ENCODE results near the gene DCLK3. TPM values are rescaled to one million over a fixed set of nuclear protein-coding genes. Genes with fewer than 3 reads are reported as not detected.

The DCLK3 gene
- total RNA-seq, 1 experiment from 2014 or later, result 1.4 TPM

- H3K23ac ChIP-seq (ENCODE audit: insufficient read length, low read depth, low read length), result no peak overlapping the region
- H3K27me3 Mint-ChIP-seq (ENCODE audit: low read depth), result no peaks in the 10 kb centered on the region
- no peaks in the 10 kb centered on the region for H3K27me3 ChIP-seq (ENCODE audit: insufficient read depth, low read length)
- no peak overlapping the region for H2BK120ac ChIP-seq (ENCODE audit: low read depth, low read length, poor library complexity, severe bottlenecking)
- no peaks in the 10 kb centered on the region for H3K23me2 ChIP-seq (ENCODE audit: insufficient read length, low read depth, low read length, poor library complexity, severe bottlenecking)
- no peaks in the 10 kb centered on the region for H3K9me3 ChIP-seq (ENCODE audit: control insufficient read depth, low read depth, low read length)
- no peak overlapping the region for H3K27ac ChIP-seq (ENCODE audit: insufficient read length, low read depth, low read length)
- H4K8ac ChIP-seq (replicated peaks; ENCODE audit: insufficient read length, low read depth, low read length), result no peak overlapping the region
- H2BK5ac ChIP-seq (ENCODE audit: insufficient read length, low read length), result no peak overlapping the region
- H3K18ac ChIP-seq (ENCODE audit: insufficient read length, low read depth, low read length), result no peak overlapping the region
- no peaks in the 10 kb centered on the region for H3K4me1 ChIP-seq (ENCODE audit: insufficient read depth, low read length)
- no peak for TF ChIP-seq CTCF (conservative IDR thresholded peaks at IDR 0.05)
- no peak overlapping the region for H3K4me3 Mint-ChIP-seq
- no peak overlapping the region for H3K14ac ChIP-seq (ENCODE audit: insufficient read depth, low read length)
- no peak overlapping the region for H3K27ac Mint-ChIP-seq
- no peaks in the 10 kb centered on the region for H3K79me1 ChIP-seq (ENCODE audit: insufficient read depth, low read depth, low read length, poor library complexity, severe bottlenecking)
- H4K5ac ChIP-seq (ENCODE audit: insufficient read length, low read depth, low read length), result no peak overlapping the region
- H2AFZ ChIP-seq (ENCODE audit: low read length), result no peak overlapping the region
- no peaks in the 10 kb centered on the region for H3K79me2 ChIP-seq (ENCODE audit: insufficient read depth, low read length)
- H3T11ph ChIP-seq (ENCODE audit: low read length), result no peak overlapping the region
- no peaks in the 10 kb centered on the region; a peak in 2 of 5 replicates for H3K9me3 Mint-ChIP-seq
- H3K4me2 ChIP-seq (ENCODE audit: insufficient read depth, insufficient read length, low read length), result no peak overlapping the region
- no peak overlapping the region for H3K4ac ChIP-seq (ENCODE audit: low read depth, low read length)
- H3K4me1 Mint-ChIP-seq, result peaks cover 4% of the 10 kb centered on the region in 2 experiments; a peak in 3 of 4 replicates
- no peak overlapping the region for H3K56ac ChIP-seq (ENCODE audit: insufficient read length, low read depth, low read length)
- DNase-seq, result no peak
- H2BK12ac ChIP-seq (ENCODE audit: insufficient read length, low read depth, low read length), result no peak overlapping the region
- WGBS (ENCODE audit: extremely low coverage, insufficient read length, low lambda C conversion rate), result no CpG with 5 or more reads among the region's 3 CpGs
- no peaks in the 10 kb centered on the region for H4K20me1 ChIP-seq (ENCODE audit: control insufficient read depth, insufficient read depth, insufficient read length)
- H2AK5ac ChIP-seq (ENCODE audit: insufficient read length, low read length), result no peak overlapping the region
- no peak overlapping the region for H4K91ac ChIP-seq (ENCODE audit: insufficient read length, low read depth, low read length)
- H2BK15ac ChIP-seq (ENCODE audit: low read depth, low read length), result no peak overlapping the region
- H3K36me3 Mint-ChIP-seq (ENCODE audit: insufficient read depth in 1 of 3, low read depth in 3 of 3), result no peaks in the 10 kb centered on the region
- H3K9ac ChIP-seq (ENCODE audit: extremely low read depth, insufficient read length, low read length), result no peak overlapping the region
- H2BK20ac ChIP-seq (ENCODE audit: low read depth, low read length, poor library complexity, severe bottlenecking), result no peak overlapping the region
These were observed 94.6 kb downstream of the DCLK3 start for GRCh38 chr3:36669764-36670163.

Data from H9 (cell line).